HepG2 (cell line): ENCODE results near the gene UBQLN2. TPM values are rescaled to one million over a fixed set of nuclear protein-coding genes. Genes with fewer than 3 reads are reported as not detected.

Experiments
- FIP1L1 ChIP-seq: fragments of 200-400 bp; formaldehyde crosslinking; IDR thresholded peaks from 2 replicates; pipeline ENCODE4 v1.6.1; 2018; ENCODE audit warnings: low read depth, mild to moderate bottlenecking, low read length, moderate library complexity, borderline replicate concordance; ENCODE audit not compliant: insufficient read depth
- HNRNPK ChIP-seq: fragments of 200-400 bp; formaldehyde crosslinking; IDR thresholded peaks from 2 replicates; pipeline ENCODE4 v1.6.1; 2018; ENCODE audit warnings: low read length, low read depth, moderate library complexity, mild to moderate bottlenecking; ENCODE audit not compliant: poor library complexity, severe bottlenecking
- HOXA3 ChIP-seq: sonication (generic); formaldehyde crosslinking; IDR thresholded peaks from 2 replicates; pipeline ENCODE4 v1.5.0; 2020; ENCODE audit warnings: missing genetic modification reagents
- MTA1 ChIP-seq: sonication (generic); formaldehyde crosslinking; IDR thresholded peaks from 2 replicates; pipeline ENCODE4 v1.4.0; 2020; ENCODE audit warnings: missing genetic modification reagents, mild to moderate bottlenecking, borderline replicate concordance
- NR2F2 ChIP-seq: IDR thresholded peaks from 2 replicates; pipeline ENCODE4 v1.6.1; 2012; ENCODE audit warnings: low read depth, inconsistent platforms, borderline replicate concordance
- NR2F6 ChIP-seq, 2 experiments: IDR thresholded peaks; 2 replicates each; pipeline ENCODE4 v1.6.1; 2016; ENCODE audit warnings: antibody characterized with exemption in 1 of 2, mild to moderate bottlenecking in 1 of 2
- POLR2G ChIP-seq: fragments of 200-400 bp; formaldehyde crosslinking; IDR thresholded peaks from 2 replicates; pipeline ENCODE4 v1.6.1; 2018; ENCODE audit warnings: mild to moderate bottlenecking, low read depth, low read length, moderate library complexity
- SALL1 ChIP-seq: sonication (generic); formaldehyde crosslinking; IDR thresholded peaks from 2 replicates; pipeline ENCODE4 v1.8.0; 2022; ENCODE audit warnings: mild to moderate bottlenecking, missing genetic modification reagents
- SRY ChIP-seq: sonication (generic); formaldehyde crosslinking; IDR thresholded peaks from 2 replicates; pipeline ENCODE4 v1.8.0; 2022; ENCODE audit warnings: mild to moderate bottlenecking, missing genetic modification reagents
- TSC22D2 ChIP-seq: sonication (generic); formaldehyde crosslinking; IDR thresholded peaks from 2 replicates; pipeline ENCODE4 v1.5.1; 2020; ENCODE audit warnings: missing genetic modification reagents, mild to moderate bottlenecking, borderline replicate concordance
- ZFY ChIP-seq: sonication (generic); formaldehyde crosslinking; IDR thresholded peaks from 2 replicates; pipeline ENCODE4 v1.4.0; 2020; ENCODE audit warnings: missing genetic modification reagents
- ZMYM4 ChIP-seq: sonication (generic); formaldehyde crosslinking; IDR thresholded peaks from 2 replicates; pipeline ENCODE4 v1.8.1; 2023; ENCODE audit warnings: mild to moderate bottlenecking, missing genetic modification reagents
- ZNF232 ChIP-seq: sonication (generic); formaldehyde crosslinking; IDR thresholded peaks from 2 replicates; pipeline ENCODE4 v1.4.0; 2020; ENCODE audit warnings: missing genetic modification reagents, borderline replicate concordance
- ZNF264 ChIP-seq: sonication (generic); formaldehyde crosslinking; IDR thresholded peaks from 2 replicates; pipeline ENCODE4 v1.4.0; 2020; ENCODE audit warnings: missing genetic modification reagents
- ZNF543 ChIP-seq: sonication (generic); formaldehyde crosslinking; IDR thresholded peaks from 2 replicates; pipeline ENCODE4 v1.4.0; 2020; ENCODE audit warnings: mild to moderate bottlenecking, missing genetic modification reagents
- polyA plus RNA-seq, 8 experiments: library from polyadenylated mRNA; depleted of rRNA in 3 of 8; stranded (reverse) in 7 of 8; unstranded in 1 of 8; fragments of >200 nt; fragmentation: Illumina TruSeq in 4 of 8; extraction: Trizol in 4 of 8; gene quantifications; 2 replicates each; pipeline versions ENCODE4 v1.2.1 to v1.2.3, GENCODE V29; 2011 to 2016; ENCODE audit warnings: low read depth in 4 of 8, missing spikeins in 1 of 8, mixed read lengths in 1 of 8; ENCODE audit not compliant: insufficient read depth in 1 of 8
- total RNA-seq, 5 experiments: library from RNA; depleted of rRNA; stranded (reverse); fragments of >200 nt; fragmentation: Illumina TruSeq; extraction: Trizol; gene quantifications; 2 replicates each; pipeline ENCODE4 v1.2.3, GENCODE V29; 2016; ENCODE audit warnings: low read depth in 1 of 5
- TF ChIP-seq, protein P1 (sequence below): sonication (generic); formaldehyde crosslinking; conservative IDR thresholded peaks from 2 replicates; pipeline ENCODE4 v1.8.0; 2022; ENCODE audit warnings: missing genetic modification reagents
- TF ChIP-seq, protein P2 (sequence below): sonication (generic); formaldehyde crosslinking; IDR thresholded peaks from 2 replicates; pipeline ENCODE4 v1.5.1; 2020; ENCODE audit warnings: missing genetic modification reagents, mild to moderate bottlenecking, borderline replicate concordance
- TF ChIP-seq, protein P3 (sequence below): sonication (generic); formaldehyde crosslinking; IDR thresholded peaks from 2 replicates; pipeline ENCODE4 v1.4.0; 2020; ENCODE audit warnings: mild to moderate bottlenecking, missing genetic modification reagents

Gene UBQLN2
- total and polyA plus RNA-seq, 2 of the 13 experiments (the other 11 are each of a cell fraction or from before 2014, with no cell fraction given), result 4.1 to 7.2 TPM

DNA sequence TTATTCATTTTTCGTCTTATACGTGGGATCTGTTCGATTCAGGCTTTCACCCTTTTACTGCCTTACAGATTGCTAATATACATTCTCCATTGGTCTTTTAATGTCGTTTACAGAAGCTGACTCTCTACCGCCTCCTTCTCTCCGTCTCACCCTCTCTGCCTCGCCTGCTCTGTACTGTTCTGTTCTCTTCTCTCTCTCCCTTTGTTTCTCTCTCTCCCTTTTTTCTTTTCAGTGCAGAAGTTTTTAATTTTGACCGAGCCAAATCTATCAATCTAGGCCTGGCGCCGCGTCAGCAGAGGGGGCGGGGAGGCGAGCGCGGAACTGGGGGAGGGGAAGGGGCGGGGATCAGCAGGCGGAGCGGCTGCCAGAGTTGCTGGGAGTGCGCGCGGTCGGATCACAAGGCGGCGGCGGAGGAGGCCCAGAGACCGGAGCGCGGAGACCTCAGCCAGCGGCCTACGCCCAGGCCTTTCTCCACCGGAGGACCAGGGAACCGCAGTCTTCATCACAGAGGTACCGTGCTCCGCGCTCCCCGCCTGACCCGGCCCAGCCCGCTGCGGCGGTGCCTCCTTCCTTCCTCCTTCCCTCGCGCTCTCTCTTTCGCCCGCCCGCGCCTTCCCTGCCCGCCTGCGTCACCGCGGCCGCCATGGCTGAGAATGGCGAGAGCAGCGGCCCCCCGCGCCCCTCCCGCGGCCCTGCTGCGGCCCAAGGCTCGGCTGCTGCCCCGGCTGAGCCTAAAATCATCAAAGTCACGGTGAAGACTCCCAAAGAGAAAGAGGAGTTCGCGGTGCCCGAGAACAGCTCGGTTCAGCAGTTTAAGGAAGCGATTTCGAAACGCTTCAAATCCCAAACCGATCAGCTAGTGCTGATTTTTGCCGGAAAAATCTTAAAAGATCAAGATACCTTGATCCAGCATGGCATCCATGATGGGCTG is at the start of gene UBQLN2 (continued):
- TF ChIP-seq HNRNPK (peak; percentile 53), ZFY (CRISPR knock-in tag) (peak; percentile 94), POLR2G (peak; percentile 67), TSC22D2 (CRISPR knock-in tag) (peak; percentile 28; the same call in 1 of the 2 replicates), MTA1 (CRISPR knock-in tag) (0 out of 2 replicates have a peak, but pooled peaks have one; percentile 39), NR2F2 (no peak), NR2F6 (IDR thresholded peaks at IDR 0.05) (no peak), NR2F6 (CRISPR knock-in tag; IDR thresholded peaks at IDR 0.05) (no peak), FIP1L1 (no peak), ZMYM4 (CRISPR knock-in tag) (peak; percentile 34; the same call in 1 of the 2 replicates), ZNF264 (CRISPR knock-in tag) (0 out of 2 replicates have a peak, but pooled peaks have one; percentile 47), SRY (CRISPR knock-in tag) (peak; percentile 78; the same call in 1 of the 2 replicates), ZNF232 (CRISPR knock-in tag) (0 out of 2 replicates have a peak, but pooled peaks have one; percentile 20), ZNF543 (no peak), HOXA3 (CRISPR knock-in tag) (peak; percentile 78), SALL1 (CRISPR knock-in tag) (peak; percentile 72)
- TF ChIP-seq, protein P1, sequence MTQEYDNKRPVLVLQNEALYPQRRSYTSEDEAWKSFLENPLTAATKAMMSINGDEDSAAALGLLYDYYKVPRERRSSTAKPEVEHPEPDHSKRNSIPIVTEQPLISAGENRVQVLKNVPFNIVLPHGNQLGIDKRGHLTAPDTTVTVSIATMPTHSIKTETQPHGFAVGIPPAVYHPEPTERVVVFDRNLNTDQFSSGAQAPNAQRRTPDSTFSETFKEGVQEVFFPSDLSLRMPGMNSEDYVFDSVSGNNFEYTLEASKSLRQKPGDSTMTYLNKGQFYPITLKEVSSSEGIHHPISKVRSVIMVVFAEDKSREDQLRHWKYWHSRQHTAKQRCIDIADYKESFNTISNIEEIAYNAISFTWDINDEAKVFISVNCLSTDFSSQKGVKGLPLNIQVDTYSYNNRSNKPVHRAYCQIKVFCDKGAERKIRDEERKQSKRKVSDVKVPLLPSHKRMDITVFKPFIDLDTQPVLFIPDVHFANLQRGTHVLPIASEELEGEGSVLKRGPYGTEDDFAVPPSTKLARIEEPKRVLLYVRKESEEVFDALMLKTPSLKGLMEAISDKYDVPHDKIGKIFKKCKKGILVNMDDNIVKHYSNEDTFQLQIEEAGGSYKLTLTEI (CRISPR knock-in tag), result no peak
- TF ChIP-seq, protein P2, sequence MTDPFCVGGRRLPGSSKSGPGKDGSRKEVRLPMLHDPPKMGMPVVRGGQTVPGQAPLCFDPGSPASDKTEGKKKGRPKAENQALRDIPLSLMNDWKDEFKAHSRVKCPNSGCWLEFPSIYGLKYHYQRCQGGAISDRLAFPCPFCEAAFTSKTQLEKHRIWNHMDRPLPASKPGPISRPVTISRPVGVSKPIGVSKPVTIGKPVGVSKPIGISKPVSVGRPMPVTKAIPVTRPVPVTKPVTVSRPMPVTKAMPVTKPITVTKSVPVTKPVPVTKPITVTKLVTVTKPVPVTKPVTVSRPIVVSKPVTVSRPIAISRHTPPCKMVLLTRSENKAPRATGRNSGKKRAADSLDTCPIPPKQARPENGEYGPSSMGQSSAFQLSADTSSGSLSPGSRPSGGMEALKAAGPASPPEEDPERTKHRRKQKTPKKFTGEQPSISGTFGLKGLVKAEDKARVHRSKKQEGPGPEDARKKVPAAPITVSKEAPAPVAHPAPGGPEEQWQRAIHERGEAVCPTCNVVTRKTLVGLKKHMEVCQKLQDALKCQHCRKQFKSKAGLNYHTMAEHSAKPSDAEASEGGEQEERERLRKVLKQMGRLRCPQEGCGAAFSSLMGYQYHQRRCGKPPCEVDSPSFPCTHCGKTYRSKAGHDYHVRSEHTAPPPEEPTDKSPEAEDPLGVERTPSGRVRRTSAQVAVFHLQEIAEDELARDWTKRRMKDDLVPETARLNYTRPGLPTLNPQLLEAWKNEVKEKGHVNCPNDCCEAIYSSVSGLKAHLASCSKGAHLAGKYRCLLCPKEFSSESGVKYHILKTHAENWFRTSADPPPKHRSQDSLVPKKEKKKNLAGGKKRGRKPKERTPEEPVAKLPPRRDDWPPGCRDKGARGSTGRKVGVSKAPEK (CRISPR knock-in tag), result no peak
- TF ChIP-seq, protein P3, sequence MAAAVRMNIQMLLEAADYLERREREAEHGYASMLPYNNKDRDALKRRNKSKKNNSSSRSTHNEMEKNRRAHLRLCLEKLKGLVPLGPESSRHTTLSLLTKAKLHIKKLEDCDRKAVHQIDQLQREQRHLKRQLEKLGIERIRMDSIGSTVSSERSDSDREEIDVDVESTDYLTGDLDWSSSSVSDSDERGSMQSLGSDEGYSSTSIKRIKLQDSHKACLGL, result 0 out of 2 replicates have a peak, but pooled peaks have one; percentile 39
